MM.1S (cell line): Measurements from ENCODE around the gene CRAT.

Experiments
- CTCF ChIP-seq: fragments of 300-600 bp; sonication (generic); IDR thresholded peaks from 2 replicates; pipeline ENCODE4 v1.5.1; 2016; ENCODE audit warnings: antibody characterized with exemption, low read length, mixed read lengths
- EZH2 ChIP-seq: fragments of 300-600 bp; sonication (generic); optimal IDR thresholded peaks from 2 replicates; pipeline ENCODE3; 2017; ENCODE audit warnings: low read depth, mild to moderate bottlenecking, antibody characterized with exemption, low read length, mixed read lengths

- TF ChIP-seq CTCF (no peak), EZH2 (no peak)
These were observed 42.5 kb downstream of the CRAT start for GRCh38 chr9:129068110-129068509.
